Left colon (tissue), 2 donors: ENCODE results near the gene GRIN2A. TPM values are rescaled to one million over a fixed set of nuclear protein-coding genes. Genes with fewer than 3 reads are reported as not detected.

Experiments
- ATAC-seq: fragments of 200-7000 bp; cut with Tn5 transposase; one replicate; pipeline ENCODE4 v1.9.1; 2020; ENCODE audit warnings: mild to moderate bottlenecking, moderate library complexity
- DNase-seq, 2 donors: peaks; one replicate each; pipeline ENCODE4 v3.0.0-alpha.2; 2020
- intact Hi-C, 2 donors: fragments of 100-400 bp; cut with DNase I in 1 of 2; cut with micrococcal nuclease in 1 of 2; formaldehyde crosslinking; loops; one replicate each; pipeline versions ENCODE4 v1.11.2 to v1.14.0; 2022; cut with DNase I, micrococcal nuclease
- long read RNA-seq: library from polyadenylated mRNA; unstranded; transcript quantifications from one replicate; pipeline ENCODE4 v2.0.0, GENCODE V29; 2021
- total RNA-seq, 2 donors: library from RNA; stranded (reverse); fragmentation: NEBNext Ultra II Directional; extraction: Animal tissue kit (Norgen Biotek cat#: 25700); gene quantifications; one replicate each; pipeline ENCODE4 v1.2.1, GENCODE V29; 2021
- donor health status: DM: no; HTN: no; CAD: no.
- donor health status: DM: yes; HTN: yes; CAD: no.

GRIN2A gene
- total RNA-seq: under 1 TPM; 0.24 to 0.78 TPM
- long read RNA-seq: 0 reads

DNA sequence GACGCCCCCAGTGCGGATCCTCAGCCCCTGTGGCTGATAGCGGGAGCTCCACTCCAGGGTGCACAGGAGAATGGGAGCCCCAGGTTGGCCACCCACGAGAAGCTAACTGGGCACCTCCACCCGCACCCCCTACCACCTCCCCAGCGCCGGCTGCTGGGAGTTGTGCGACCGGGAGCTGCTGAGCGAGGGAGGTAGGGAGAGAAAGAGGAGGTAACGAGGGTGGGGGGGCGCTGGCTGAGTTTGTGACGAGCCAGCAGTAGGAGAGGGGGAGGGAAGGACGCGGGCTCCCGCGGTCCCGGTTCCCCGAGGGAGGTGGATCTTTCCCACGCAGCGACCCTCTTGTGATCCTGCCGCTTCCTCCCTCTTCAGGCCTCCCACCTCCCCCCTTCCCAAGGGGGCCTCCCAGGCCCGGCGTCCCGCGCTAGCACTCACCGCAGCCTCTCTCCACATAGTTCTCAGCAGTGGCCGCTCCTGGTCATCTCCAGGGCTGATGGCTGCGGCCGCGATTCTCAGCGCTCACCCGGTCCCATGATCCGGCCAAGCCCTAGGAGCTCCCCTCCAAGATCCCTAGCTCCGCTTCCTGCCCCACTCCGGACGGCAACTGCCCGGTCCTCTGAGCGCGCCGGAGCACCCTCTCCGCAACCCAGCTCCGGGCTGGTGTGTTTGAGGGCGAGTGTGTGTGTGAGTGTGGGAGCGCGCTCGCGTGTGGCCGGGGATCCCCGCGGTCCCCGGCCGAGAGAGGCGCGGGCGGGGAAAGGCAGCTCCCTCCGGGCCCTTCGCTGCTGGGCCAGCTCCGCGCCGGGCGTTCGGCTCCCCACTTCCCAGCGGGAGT lies at the start of gene GRIN2A:
Gene GRIN2A (minus strand): TSS at position 207 of the 832 bp plus-strand sequence. CDS start 2,017 bp downstream, outside the sequence.
- intact Hi-C loops: loop anchor here in 1 of 2 donors (5.0 kb wide), 1 partner anchor 885 kb away; no protein-coding TSS in a partner anchor
- ATAC-seq: no peak
- DNase-seq: no peak

GRCh38 chr16:10231563-10231962 lies 49.3 kb upstream of the GRIN2A start:
- no peak for DNase-seq
- no peak for ATAC-seq
- intact Hi-C loops: no loop called here

DNA sequence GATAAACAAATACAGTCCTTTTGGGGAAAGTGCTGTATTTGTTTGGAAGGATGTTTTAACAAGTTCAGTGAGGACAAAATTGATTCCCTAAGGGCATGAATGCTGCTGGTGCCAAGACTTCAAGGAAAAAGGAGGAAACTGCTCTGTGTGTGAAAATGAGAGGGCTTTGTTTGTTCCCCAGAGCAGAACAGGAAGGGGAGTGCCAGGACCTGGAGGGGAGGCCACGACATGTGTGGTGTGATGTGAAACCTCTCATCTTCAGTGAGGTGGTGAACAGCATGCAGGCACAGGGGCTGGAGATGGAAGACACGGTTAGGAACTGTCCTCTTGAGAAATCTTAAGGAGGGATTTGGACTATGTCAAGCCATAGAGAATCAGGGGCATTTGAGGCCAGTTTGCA lies 46.6 kb upstream of the GRIN2A start:
- DNase-seq: no peak
- intact Hi-C loops: no loop called here
- no peak for ATAC-seq

DNA sequence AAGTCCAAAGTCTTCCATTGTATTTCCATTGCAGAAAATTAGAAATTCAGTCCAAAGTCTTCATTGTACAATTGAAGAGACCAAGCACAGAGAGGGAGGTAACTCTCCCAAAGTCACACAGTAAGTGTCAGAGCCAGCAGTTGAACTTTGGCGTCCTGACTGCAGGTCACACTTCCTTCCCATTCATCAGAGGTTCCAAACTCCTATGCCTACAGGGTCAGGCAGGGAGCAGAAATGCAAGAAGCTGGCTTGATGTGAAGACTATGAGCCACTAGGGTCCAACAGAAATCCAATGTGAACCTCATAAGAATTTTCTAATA lies 44.7 kb upstream of the GRIN2A start:
- no peak for DNase-seq
- intact Hi-C loops: no loop called here
- ATAC-seq: no peak

DNA sequence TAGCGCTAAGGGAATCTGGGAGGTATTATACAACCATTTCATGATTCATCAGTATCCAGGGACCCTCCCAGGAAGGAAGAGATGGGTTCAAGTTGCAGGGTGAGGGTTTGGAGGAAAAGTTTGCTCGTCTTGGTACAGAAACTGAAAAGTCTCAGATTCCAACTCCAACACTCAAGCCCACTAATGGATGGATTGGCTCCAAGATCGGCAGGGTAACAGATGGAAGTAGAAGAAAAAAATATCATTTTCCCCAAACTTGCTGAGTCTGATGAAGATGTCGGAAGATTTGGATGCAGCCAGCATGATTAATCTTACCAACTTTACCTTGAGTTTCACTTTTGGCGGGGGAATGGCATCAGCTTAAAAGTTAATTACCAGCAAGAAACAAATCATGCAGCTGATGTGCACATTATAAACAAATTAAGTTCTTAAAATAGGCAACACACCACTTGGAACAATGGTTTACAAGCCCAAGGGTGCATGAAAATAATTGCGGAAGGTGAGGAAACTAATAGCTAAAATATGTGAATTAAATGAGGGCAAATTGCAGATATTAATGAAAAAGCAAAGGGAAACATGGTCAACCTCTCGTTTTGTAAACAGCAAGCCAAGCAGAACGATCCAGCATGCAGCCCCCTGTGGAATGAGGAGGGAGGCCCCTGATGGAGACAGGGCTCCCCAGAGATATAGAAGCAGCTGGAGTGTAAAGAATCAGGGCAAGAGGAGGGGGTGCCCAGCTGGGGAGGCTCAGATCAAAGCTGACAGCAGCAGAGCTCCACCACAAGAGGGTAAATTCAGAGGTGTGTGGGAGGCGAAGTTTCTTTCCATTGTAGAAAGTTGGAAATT lies 44.1 kb upstream of the GRIN2A start:
- DNase-seq (no peak), ATAC-seq (no peak)
- intact Hi-C loops: no loop called here

DNA sequence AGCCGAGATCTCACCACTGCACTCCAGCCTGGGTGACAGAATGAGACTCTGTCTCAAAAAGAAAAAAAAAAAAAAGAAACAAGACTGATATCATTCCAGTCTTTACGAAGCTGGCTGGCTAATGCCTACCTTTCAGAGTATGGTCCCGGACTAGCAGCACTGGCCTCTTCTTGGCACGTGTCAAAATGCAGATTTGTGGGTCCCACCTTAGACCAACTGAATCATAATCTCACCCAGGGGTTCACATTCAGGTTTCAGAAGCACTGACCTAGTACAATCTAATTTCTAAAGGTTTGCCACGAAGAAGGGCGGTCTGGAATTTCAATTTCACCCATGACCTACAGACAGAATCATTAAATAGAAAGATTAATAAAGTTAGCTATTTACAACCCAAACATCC lies 43.4 kb upstream of the GRIN2A start:
- DNase-seq (no peak), ATAC-seq (no peak)
- intact Hi-C loops: no loop called here

GRCh38 chr16:10224850-10225249 lies 42.6 kb upstream of the GRIN2A start:
- DNase-seq (no peak), ATAC-seq (no peak)

DNA sequence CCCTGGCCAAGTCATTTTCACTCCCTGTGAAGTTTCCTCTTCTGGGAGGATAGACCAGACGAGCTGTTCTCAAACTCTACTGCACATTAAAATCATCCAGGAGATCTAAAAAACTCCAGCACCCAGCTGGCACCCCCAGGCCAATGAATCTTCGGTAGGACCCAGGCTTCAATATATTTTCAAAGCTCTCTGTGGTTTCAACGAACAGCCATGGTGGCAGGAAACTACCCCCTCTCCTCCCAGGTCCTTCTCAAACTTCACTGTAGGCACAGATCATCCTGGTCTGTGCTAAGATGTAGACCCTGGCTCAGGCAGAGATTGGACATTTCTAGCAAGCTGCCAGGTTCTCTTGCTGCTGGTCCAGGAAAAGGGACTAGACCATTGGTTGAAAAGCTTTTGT lies 38.7 kb upstream of the GRIN2A start:
- DNase-seq (no peak), ATAC-seq (no peak)
- intact Hi-C loops: no loop called here

More at GRCh38 chr16:10224850-10225249, 42.6 kb upstream of the GRIN2A start:
- intact Hi-C loops: no loop called here

GRCh38 chr16:10219742-10220141 lies 37.5 kb upstream of the GRIN2A start:
- no peak for DNase-seq
- intact Hi-C loops: no loop called here
- no peak for ATAC-seq

GRCh38 chr16:10218490-10219206 lies 36.4 kb upstream of the GRIN2A start:
- no peak for ATAC-seq
- intact Hi-C loops: no loop called here
- no peak for DNase-seq

DNA sequence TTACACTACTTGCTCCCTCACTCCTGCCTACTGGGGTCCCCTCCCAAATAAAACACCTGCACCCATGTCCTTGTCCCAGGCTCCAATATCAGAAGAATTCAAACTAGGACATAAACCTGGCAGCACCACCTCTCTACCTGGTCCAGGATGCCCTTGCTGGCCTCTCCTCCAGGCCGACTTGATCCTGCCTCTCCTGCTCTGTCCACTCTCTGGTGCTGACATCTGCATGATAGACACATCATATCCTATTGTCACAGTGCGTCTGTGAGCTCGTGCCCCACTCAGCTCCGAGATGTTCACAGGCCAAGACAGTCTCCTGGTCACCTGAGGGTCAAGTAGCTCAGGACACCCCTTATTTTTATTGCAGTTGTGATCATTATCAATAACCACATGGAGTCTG lies 31.5 kb upstream of the GRIN2A start:
- intact Hi-C loops: no loop called here
- ATAC-seq (no peak), DNase-seq (no peak)

DNA sequence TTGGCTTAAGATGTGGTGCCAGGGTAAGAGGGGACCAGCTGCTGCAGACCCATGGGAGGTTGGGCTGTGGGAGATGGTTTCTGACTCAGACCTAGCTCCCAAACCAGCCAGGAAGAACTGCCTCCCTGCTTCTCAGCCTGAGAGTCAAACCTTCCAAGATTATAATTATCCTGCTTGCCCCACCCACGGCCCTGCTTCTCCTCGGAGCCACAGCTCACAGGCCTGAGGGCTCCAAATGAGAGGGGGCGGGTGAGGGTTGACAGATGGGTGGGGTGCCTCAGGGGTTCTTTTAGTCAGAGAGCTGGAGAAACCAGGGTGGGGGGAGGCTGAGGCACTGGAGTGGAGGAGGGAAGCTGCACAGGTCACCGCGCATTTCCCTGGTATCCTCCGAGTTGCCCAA lies 28.7 kb upstream of the GRIN2A start:
- intact Hi-C loops: no loop called here
- ATAC-seq (no peak), DNase-seq (no peak)

DNA sequence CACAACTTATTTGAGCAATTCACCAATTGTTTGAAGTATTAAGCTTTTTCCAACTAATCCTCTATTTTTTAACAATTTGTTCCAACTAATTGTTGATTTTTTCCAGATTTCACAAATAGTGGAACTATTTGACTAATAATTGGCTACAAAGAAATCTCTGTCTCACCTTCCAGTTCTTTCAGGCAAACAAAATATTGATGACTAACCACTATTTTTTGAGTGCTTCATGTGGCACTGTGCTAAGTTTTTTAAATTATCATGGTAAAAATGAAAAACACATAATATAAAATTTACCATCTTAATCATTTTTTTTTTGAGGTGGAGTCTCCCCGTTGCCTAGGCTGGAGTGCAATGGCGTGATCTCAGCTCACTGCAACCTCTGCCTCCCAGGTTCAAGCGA lies 24.6 kb upstream of the GRIN2A start:
- intact Hi-C loops: no loop called here
- DNase-seq (no peak), ATAC-seq (no peak)

DNA sequence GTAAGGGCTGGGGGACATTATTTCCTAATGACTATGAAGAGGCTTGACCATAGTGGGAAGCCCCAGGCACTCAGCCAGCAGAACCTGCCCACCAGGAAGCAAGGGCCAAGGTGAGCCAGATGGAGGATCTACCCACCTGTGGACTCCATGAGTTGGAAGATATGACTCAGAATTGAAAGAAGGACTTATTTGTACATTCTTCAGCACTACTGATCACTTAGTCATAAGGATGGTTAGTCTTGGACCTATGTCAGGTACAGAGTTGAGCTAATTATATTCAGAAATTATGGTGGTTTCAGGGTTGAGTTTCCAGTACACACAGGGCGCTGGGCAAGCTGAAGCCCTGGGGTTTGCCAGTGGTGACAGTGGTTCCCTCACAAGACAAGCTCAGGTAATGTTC lies 24.0 kb upstream of the GRIN2A start:
- intact Hi-C loops: no loop called here
- DNase-seq (no peak), ATAC-seq (no peak)

DNA sequence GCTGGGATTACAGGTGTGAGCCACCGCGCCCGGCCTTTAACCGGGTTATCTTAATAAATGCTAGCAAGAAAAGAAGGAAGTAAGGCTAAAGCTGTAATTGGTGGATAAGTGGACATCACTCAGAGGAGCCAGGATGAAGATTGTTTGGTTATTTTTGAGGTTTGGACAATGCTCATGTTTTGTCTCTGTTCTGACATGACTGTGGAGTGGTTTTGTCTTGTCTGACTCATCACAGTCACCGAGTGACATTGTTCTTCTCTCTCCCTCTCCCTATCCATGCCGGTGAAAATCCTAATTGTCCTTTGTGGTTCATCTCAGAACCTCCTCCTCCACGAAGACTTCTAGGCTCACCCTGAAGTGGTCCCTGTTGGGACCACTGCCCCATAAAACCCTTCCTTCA lies 23.5 kb upstream of the GRIN2A start:
- intact Hi-C loops: no loop called here
- DNase-seq (no peak), ATAC-seq (no peak)

GRCh38 chr16:10202649-10203048 lies 20.4 kb upstream of the GRIN2A start:
- intact Hi-C loops: no loop called here
- DNase-seq: no peak
- no peak for ATAC-seq

GRCh38 chr16:10200637-10201586 lies 18.7 kb upstream of the GRIN2A start:
- DNase-seq (no peak), ATAC-seq (no peak)
- intact Hi-C loops: no loop called here

DNA sequence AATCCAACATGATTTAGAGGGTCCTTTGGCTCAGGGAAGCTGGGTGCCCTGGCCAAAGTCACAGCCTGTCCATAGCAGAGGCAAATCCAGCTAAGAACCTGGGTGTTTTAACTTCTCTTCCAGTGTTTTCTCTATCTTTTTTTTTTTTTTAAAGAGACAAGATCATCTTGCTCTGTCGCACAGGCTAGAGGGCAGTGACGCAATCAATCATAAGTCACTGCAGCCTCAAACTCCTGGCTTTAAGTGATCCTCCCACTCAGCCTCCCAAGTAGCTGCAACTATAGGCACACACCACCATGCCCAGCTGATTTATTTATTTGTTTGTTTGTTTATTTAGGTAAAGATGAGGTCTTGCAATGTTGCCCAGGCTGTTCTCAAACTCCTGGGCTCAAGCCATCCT lies 14.8 kb upstream of the GRIN2A start:
- ATAC-seq (no peak), DNase-seq (no peak)
- intact Hi-C loops: no loop called here

- no peak for ATAC-seq
- no peak for DNase-seq
- intact Hi-C loops: no loop called here
Observed at GRCh38 chr16:10191096-10191495, 8.9 kb upstream of the GRIN2A start.
